HG03520 (cell line): ENCODE results near the gene SLC6A5.

Experiments used
- ATAC-seq: cut with Tn5 transposase; IDR thresholded peaks from one replicate; pipeline ENCODE4 v1.9.1; 2021; ENCODE audit warnings: mild to moderate bottlenecking, moderate library complexity; ENCODE audit not compliant: unreplicated experiment

Gene SLC6A5

GRCh38 chr11:20668131-20668809 is 68.9 kb downstream of the SLC6A5 start:
- no peak for ATAC-seq

- ATAC-seq = no peak
Observed at GRCh38 chr11:20668844-20669819, 69.7 kb downstream of the SLC6A5 start, which contains the start of gene NELL1. Gene NELL1, plus strand, starts transcription at chr11:20669586.

GRCh38 chr11:20669820-20670684 is 70.6 kb downstream of the SLC6A5 start:
- no peak for ATAC-seq

- no peak for ATAC-seq
Observed at GRCh38 chr11:20670932-20671403, 71.6 kb downstream of the SLC6A5 start.

GRCh38 chr11:20671856-20672546 is 72.6 kb downstream of the SLC6A5 start:
- peak; percentile 48 for ATAC-seq

- no peak for ATAC-seq
Observed at GRCh38 chr11:20672575-20672974, 73.2 kb downstream of the SLC6A5 start.

- ATAC-seq = no peak
Observed at GRCh38 chr11:20676658-20677057, 77.2 kb downstream of the SLC6A5 start.

- no peak for ATAC-seq
Observed at GRCh38 chr11:20688761-20689160, 89.4 kb downstream of the SLC6A5 start.

GRCh38 chr11:20707876-20708275 is 108.5 kb downstream of the SLC6A5 start:
- ATAC-seq = no peak
